PC-3 (cell line): ENCODE results near the gene LLGL2. TPM values are rescaled to one million over a fixed set of nuclear protein-coding genes. Genes with fewer than 3 reads are reported as not detected.
"Not testable (repeated sequence)": the region's sequence is repeated elsewhere in the genome, so short reads cannot be mapped to it uniquely, and the experiment has no call there.

ENCODE experiments used
- ATAC-seq: fragments of 200-7000 bp; cut with Tn5 transposase; 2 replicates; pipeline ENCODE4 v1.9.1; 2020; ENCODE audit warnings: mild to moderate bottlenecking, moderate library complexity
- BruUV-seq: library from RNA; stranded (reverse); fragments of 400-500 nt; replicated peaks from 2 replicates; lab custom pipeline; 2021; lab: Mats Ljungman, UMichigan
- CTCF ChIA-PET: fragments of 300-600 bp; sonication (Branson Sonifier 250); formaldehyde crosslinking; loops from one replicate; lab custom pipeline; 2022; ENCODE audit warnings: antibody characterized with exemption; lab: Charles Lee
- POLR2A ChIA-PET: fragments of 300-600 bp; sonication (Branson Sonifier 250); formaldehyde crosslinking; loops from one replicate; lab custom pipeline; 2022; ENCODE audit warnings: antibody characterized with exemption; ENCODE audit not compliant: unreplicated experiment; lab: Charles Lee
- DNase-seq: peaks from one replicate; pipeline ENCODE4 v3.0.0-alpha.2; 2015
- H2AFZ ChIP-seq: fragments of 300-600 bp; sonication (generic); 2 replicates; pipeline ENCODE4 v1.6.0; 2016; ENCODE audit warnings: antibody characterized with exemption, low read length
- H3F3A ChIP-seq: fragments of 300-600 bp; sonication (generic); one replicate; pipeline ENCODE4 v1.6.0; 2017; ENCODE audit warnings: antibody characterized with exemption, low read length, control low read depth, mild to moderate bottlenecking; ENCODE audit not compliant: unreplicated experiment
- H3K27ac ChIP-seq: fragments of 300-600 bp; sonication (generic); 2 replicates; pipeline ENCODE4 v1.5.1; 2016; ENCODE audit warnings: mild to moderate bottlenecking, low read length
- H3K27me3 ChIP-seq: fragments of 300-600 bp; sonication (generic); 2 replicates; pipeline ENCODE4 v1.6.1; 2016; ENCODE audit warnings: low read length, mixed read lengths
- H3K36me3 ChIP-seq: fragments of 300-600 bp; sonication (generic); 2 replicates; pipeline ENCODE4 v1.6.1; 2016; ENCODE audit warnings: low read depth, mixed run types, low read length, mixed read lengths
- H3K4me1 ChIP-seq: fragments of 300-600 bp; sonication (generic); 2 replicates; pipeline ENCODE4 v1.5.1; 2016; ENCODE audit warnings: low read length; ENCODE audit not compliant: insufficient read depth
- H3K4me2 ChIP-seq: fragments of 300-600 bp; sonication (generic); 2 replicates; pipeline ENCODE4 v1.6.0; 2016; ENCODE audit warnings: low read length
- H3K4me3 ChIP-seq: fragments of 300-600 bp; sonication (generic); 2 replicates; pipeline ENCODE4 v1.5.1; 2016; ENCODE audit warnings: mild to moderate bottlenecking, low read length, mixed read lengths
- H3K79me2 ChIP-seq: fragments of 300-600 bp; sonication (generic); 2 replicates; pipeline ENCODE4 v1.6.1; 2017; ENCODE audit warnings: low read length, mixed read lengths
- H3K9ac ChIP-seq: fragments of 300-600 bp; sonication (generic); 2 replicates; pipeline ENCODE4 v1.6.0; 2016; ENCODE audit warnings: mild to moderate bottlenecking, low read length
- H3K9me2 ChIP-seq: fragments of 300-600 bp; sonication (generic); replicated peaks from 2 replicates; pipeline ENCODE4 v1.6.1; 2016; ENCODE audit warnings: mixed run types, low read length, mixed read lengths
- H3K9me3 ChIP-seq: fragments of 300-600 bp; sonication (generic); 2 replicates; pipeline ENCODE4 v1.6.1; 2016; ENCODE audit warnings: low read length, mixed read lengths
- H4K20me1 ChIP-seq: fragments of 300-600 bp; sonication (generic); 2 replicates; pipeline ENCODE4 v1.6.1; 2016; ENCODE audit warnings: low read length, mixed read lengths
- EZH2 ChIP-seq: fragments of 300-600 bp; sonication (generic); IDR thresholded peaks from one replicate; pipeline ENCODE4 v1.6.1; 2017; ENCODE audit warnings: antibody characterized with exemption, mild to moderate bottlenecking, low read length; ENCODE audit not compliant: unreplicated experiment
- EZH2phosphoT487 ChIP-seq: fragments of 300-600 bp; sonication (generic); IDR thresholded peaks from 2 replicates; pipeline ENCODE4 v1.6.1; 2018; ENCODE audit warnings: mild to moderate bottlenecking, antibody characterized with exemption, low read length, borderline replicate concordance
- intact Hi-C: fragments of 100-400 bp; cut with micrococcal nuclease; formaldehyde crosslinking; loops from 2 replicates; pipeline ENCODE4 v1.9.0; 2023
- total RNA-seq: library from RNA; depleted of rRNA; stranded (reverse); fragments of >200 nt; gene quantifications from 2 replicates; pipeline ENCODE4 v1.2.3, GENCODE V29; 2014
- TF ChIP-seq, protein P1 (sequence below): fragments of 300-600 bp; sonication (generic); conservative IDR thresholded peaks from 2 replicates; pipeline ENCODE4 v1.5.1; 2017; ENCODE audit warnings: antibody characterized with exemption, low read depth, mild to moderate bottlenecking, low read length

LLGL2 gene
- total RNA-seq, 1 experiment from 2014 or later: 92.9 TPM

DNA sequence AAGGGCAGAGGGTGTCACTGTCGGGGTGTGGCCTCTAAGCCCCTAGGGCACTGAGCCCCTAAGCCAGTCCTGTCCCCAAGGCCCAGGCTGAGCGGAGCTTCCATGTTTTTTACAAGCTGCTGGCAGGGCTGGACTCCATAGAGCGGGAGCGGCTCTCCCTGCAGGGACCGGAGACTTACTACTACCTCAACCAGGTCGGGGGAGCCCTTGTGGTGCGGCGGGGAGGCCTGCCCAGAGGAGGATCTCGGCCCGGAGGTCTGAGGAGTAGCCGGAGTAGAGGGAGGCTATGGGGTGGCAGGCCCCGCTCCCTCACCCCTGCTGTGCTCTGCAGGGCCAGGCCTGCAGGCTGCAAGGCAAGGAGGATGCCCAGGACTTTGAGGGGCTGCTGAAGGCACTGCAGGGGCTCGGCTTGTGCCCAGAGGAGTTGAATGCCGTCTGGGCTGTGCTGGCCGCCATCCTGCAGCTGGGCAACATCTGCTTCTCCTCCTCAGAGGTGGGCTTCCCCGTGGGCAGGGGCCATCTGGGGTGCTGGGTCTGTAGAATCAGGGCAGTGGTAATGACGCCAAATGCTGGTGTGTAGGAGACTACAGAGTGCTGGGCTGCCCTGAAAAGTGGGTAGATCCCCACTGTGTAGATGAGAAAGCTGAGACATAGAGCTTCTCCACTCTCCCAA, 67.0 kb downstream of the LLGL2 start:
- no peak for ATAC-seq
- intact Hi-C loops: no loop called here

GRCh38 chr17:75593430-75593829, 67.9 kb downstream of the LLGL2 start:
- POLR2A ChIA-PET, H2AFZ ChIP-seq: not testable (repeated sequence)

More for the DNA sequence above, 67.0 kb downstream of the LLGL2 start:
- Histone ChIP-seq H3K4me3 (no peak overlapping the region), H3K4me1 (peaks cover 10% of the 10 kb centered on the region), H3K9me2 (no peaks in the 10 kb centered on the region), H3F3A (no peaks in the 10 kb centered on the region), H3K27me3 (no peaks in the 10 kb centered on the region), H2AFZ (no peak overlapping the region), H3K79me2 (no peaks in the 10 kb centered on the region), H3K36me3 (no peaks in the 10 kb centered on the region), H4K20me1 (no peaks in the 10 kb centered on the region), H3K4me2 (no peak overlapping the region), H3K9me3 (no peaks in the 10 kb centered on the region), H3K9ac (no peak overlapping the region), H3K27ac (no peak overlapping the region)
- no peak for TF ChIP-seq EZH2phosphoT487
- TF ChIP-seq, protein P1, sequence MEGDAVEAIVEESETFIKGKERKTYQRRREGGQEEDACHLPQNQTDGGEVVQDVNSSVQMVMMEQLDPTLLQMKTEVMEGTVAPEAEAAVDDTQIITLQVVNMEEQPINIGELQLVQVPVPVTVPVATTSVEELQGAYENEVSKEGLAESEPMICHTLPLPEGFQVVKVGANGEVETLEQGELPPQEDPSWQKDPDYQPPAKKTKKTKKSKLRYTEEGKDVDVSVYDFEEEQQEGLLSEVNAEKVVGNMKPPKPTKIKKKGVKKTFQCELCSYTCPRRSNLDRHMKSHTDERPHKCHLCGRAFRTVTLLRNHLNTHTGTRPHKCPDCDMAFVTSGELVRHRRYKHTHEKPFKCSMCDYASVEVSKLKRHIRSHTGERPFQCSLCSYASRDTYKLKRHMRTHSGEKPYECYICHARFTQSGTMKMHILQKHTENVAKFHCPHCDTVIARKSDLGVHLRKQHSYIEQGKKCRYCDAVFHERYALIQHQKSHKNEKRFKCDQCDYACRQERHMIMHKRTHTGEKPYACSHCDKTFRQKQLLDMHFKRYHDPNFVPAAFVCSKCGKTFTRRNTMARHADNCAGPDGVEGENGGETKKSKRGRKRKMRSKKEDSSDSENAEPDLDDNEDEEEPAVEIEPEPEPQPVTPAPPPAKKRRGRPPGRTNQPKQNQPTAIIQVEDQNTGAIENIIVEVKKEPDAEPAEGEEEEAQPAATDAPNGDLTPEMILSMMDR: no peak
- no peak for TF ChIP-seq EZH2
- DNase-seq: no peak
- ChIA-PET CTCF (interaction anchor here (0.6 kb wide), 1 partner anchor 67 kb away, joined by 10 read pairs; no protein-coding TSS in a partner anchor), POLR2A (interaction anchor here (0.6 kb wide), 1 partner anchor 53 kb away, joined by 3 read pairs; no protein-coding TSS in a partner anchor)
- BruUV-seq: no TSS peak

DNA sequence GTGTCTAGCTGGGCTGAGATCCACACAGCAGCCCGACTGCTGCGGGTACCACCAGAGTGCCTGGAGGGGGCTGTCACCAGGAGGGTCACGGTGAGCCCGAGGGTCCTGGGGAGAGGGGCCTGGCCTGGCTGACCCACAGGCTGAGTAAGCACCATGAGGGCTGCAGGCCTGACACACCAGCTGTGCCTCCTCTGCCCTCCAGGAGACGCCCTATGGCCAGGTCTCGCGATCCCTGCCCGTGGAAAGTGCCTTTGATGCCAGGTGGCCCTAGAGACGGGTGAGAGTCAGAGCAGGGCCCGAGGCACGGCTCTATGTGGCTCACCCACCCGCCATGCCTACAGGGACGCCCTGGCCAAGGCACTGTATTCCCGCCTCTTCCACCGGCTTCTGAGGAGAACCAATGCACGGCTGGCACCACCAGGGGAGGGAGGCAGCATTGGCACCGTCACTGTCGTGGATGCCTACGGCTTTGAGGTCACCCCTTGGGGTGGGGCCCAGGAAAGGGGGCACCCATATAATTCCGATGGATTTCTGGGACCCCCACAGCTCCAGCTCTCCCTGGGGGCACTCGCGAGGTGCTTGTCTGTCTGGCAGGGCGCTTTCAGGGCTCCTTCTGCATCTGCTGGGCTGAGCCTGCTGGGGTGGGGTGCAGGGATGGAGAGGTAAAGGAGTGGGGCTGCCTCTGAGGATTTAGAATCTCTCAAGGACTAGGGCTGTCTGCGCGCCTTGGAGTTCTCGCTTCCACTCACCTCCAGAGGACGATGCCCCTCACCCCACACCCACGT, 69.2 kb downstream of the LLGL2 start:
- H2AFZ ChIP-seq: no peak overlapping the region
- H3K4me2 ChIP-seq: no peak overlapping the region
- no peaks in the 10 kb centered on the region for H3K79me2 ChIP-seq
- ATAC-seq (peak; percentile 34), DNase-seq (no peak)
- H3K27ac ChIP-seq: no peak overlapping the region
- ChIA-PET CTCF (interaction anchor here (0.8 to 1.0 kb wide), 2 partner anchors 38 to 39 kb away, joined by 4 to 5 read pairs; partner anchors contain the start of gene SMIM5), POLR2A (no interaction called here)
- no peaks in the 10 kb centered on the region for H3F3A ChIP-seq
- H4K20me1 ChIP-seq: no peaks in the 10 kb centered on the region
- intact Hi-C loops: no loop called here
- no peaks in the 10 kb centered on the region for H3K27me3 ChIP-seq
- no peaks in the 10 kb centered on the region for H3K9me2 ChIP-seq
- TF ChIP-seq EZH2phosphoT487: no peak
- TF ChIP-seq, protein P1: no peak; the same call in 1 of the 2 replicates
- TF ChIP-seq EZH2: no peak
- no peak overlapping the region for H3K9ac ChIP-seq
- H3K4me1 ChIP-seq: peaks cover 2% of the 10 kb centered on the region; the same call in 1 of the 2 replicates
- no peaks in the 10 kb centered on the region for H3K9me3 ChIP-seq
- BruUV-seq: no TSS peak
- no peaks in the 10 kb centered on the region for H3K36me3 ChIP-seq
- H3K4me3 ChIP-seq: no peak overlapping the region

More at GRCh38 chr17:75593430-75593829, 67.9 kb downstream of the LLGL2 start:
- H3K4me3 ChIP-seq, H3K27me3 ChIP-seq, DNase-seq, H3K9me3 ChIP-seq, BruUV-seq, intact Hi-C loops, H4K20me1 ChIP-seq, H3K36me3 ChIP-seq, H3K79me2 ChIP-seq, H3K9me2 ChIP-seq, H3K4me1 ChIP-seq, H3K4me2 ChIP-seq, H3K9ac ChIP-seq, ATAC-seq, H3K27ac ChIP-seq, H3F3A ChIP-seq: not testable (repeated sequence)
- CTCF ChIA-PET: interaction anchor here (0.6 kb wide), 2 partner anchors 68 to 71 kb away, joined by 3 to 10 read pairs; no protein-coding TSS in a partner anchor
